Activated CD4-positive, alpha-beta memory T cell treated with anti-CD3 and anti-CD28 coated beads for 36 hours (primary cell): ENCODE results near the gene CACFD1. TPM values are rescaled to one million over a fixed set of nuclear protein-coding genes. Genes with fewer than 3 reads are reported as not detected.

ENCODE experiments used
- CTCF ChIA-PET: fragments of 350-600 bp; sonication (Branson Sonifier 250); formaldehyde crosslinking; loops from one replicate; lab custom pipeline; 2021; ENCODE audit warnings: antibody characterized with exemption, inconsistent platforms; lab: Charles Lee
- POLR2A ChIA-PET: fragments of 350-600 bp; sonication (Branson Sonifier 250); formaldehyde crosslinking; loops from one replicate; lab custom pipeline; 2021; ENCODE audit warnings: antibody characterized with exemption; lab: Charles Lee
- DNase-seq: peaks from one replicate; pipeline ENCODE4 v3.0.0-alpha.2; 2020
- H3K27ac Mint-ChIP-seq: one replicate; pipeline ENCODE4 v1.8.0; 2021; ENCODE audit warnings: mixed read lengths
- H3K27me3 Mint-ChIP-seq: one replicate; pipeline ENCODE4 v1.8.0; 2021; ENCODE audit warnings: mixed read lengths
- H3K36me3 Mint-ChIP-seq: one replicate; pipeline ENCODE4 v1.8.0; 2021; ENCODE audit warnings: mixed read lengths
- H3K4me1 Mint-ChIP-seq: one replicate; pipeline ENCODE4 v1.8.0; 2021; ENCODE audit warnings: low read depth, mixed read lengths
- H3K4me3 Mint-ChIP-seq: one replicate; pipeline ENCODE4 v1.8.0; 2021; ENCODE audit warnings: mild to moderate bottlenecking, mixed read lengths
- H3K9me3 Mint-ChIP-seq: one replicate; pipeline ENCODE4 v1.8.0; 2021; ENCODE audit warnings: mixed read lengths
- intact Hi-C: fragments of 100-400 bp; cut with micrococcal nuclease; formaldehyde crosslinking; loops from one replicate; pipeline ENCODE4 v1.15.1; 2023
- total RNA-seq, 2 experiments: library from RNA; stranded (reverse); gene quantifications; one replicate each; pipeline ENCODE4 v1.2.3, GENCODE V29; 2021

Gene CACFD1
- total RNA-seq, 2 experiments from 2014 or later: 1.1 to 1.2 TPM

DNA sequence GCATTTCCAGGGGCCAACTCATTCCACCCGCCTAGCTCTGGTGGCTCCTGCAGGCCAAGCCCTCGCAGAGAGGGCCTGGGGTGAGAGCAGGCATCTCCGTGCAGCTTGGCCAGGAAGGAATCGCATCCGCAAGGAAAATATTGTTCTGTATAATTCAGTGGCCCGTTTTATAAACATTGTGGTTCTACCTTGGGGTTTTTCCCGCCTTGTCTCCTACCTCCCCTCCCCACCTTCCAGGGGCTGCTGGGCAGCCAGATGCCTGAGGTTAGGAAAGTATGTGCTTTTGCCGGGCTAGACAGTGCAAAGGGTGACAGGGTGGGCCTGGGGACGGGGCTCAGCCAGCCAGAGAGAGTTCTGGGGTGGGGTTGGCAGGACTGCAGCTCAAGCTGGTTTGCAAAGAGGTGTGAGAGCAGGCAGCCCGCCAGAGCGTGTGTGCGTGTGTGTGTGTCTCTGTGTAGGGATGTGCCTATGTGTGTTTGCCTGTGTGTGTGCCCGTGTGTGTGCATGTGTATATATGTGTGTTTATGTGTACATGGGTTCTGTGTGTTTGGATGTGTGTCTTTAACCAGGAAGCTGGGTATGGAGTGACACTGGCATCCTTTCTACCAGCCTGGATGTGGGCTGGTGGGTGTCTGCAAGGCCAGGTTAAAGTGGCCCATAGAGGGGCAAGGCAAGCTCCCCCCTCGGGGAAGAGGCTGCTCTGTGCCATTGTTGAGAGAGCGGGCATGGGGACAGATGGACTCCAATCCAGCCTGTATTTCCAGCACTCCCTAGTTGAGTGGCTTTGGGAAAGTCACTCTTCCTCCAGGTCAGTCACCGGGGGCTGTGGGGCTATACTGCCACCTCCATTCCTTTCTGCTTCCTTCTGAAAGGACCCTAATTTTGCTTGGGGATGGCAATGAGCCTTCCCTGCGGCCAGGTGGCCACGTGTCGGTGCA, 29.7 kb downstream of the CACFD1 start:
- Mint-ChIP-seq H3K4me3 (no peak overlapping the region), H3K27me3 (peaks cover 11% of the 10 kb centered on the region), H3K27ac (no peak overlapping the region), H3K4me1 (no peaks in the 10 kb centered on the region), H3K9me3 (no peaks in the 10 kb centered on the region), H3K36me3 (no peaks in the 10 kb centered on the region)
- no peak for DNase-seq
- intact Hi-C loops: loop anchor here (10.0 kb wide), 2 partner anchors 135 to 465 kb away; partner anchors contain the start of genes SURF1 and SURF2
- ChIA-PET POLR2A (no interaction called here), CTCF (no interaction called here)

DNA sequence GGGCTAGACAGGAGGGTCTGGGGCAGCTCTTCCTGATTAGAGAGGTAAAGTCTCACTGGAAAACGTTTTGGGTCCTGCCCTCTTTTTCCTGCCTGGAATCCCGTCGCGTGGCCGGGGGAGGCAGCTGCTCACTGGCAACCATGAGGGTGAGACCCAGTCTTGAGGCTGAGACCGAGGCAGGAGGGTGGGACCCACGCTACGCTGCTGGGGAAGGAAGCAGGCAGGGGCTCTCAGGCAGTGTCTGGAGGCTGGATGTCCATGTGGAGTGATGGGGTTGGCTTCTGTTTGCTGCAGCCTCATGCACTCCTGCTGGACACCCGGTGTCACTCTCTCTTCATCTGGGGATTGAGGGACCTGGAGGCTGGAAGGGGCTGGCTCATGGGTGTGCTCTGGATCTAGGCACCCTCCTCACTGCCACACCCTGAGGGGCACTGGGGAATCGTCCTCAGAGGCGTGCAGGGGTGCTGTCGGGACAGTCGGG, 30.5 kb downstream of the CACFD1 start:
- no peaks in the 10 kb centered on the region for H3K36me3 Mint-ChIP-seq
- no peak for DNase-seq
- H3K27me3 Mint-ChIP-seq: peaks cover 11% of the 10 kb centered on the region
- CTCF ChIA-PET: no interaction called here
- no peaks in the 10 kb centered on the region for H3K9me3 Mint-ChIP-seq
- H3K4me3 Mint-ChIP-seq: no peak overlapping the region
- no peaks in the 10 kb centered on the region for H3K4me1 Mint-ChIP-seq
- intact Hi-C loops: no loop called here
- H3K27ac Mint-ChIP-seq: no peak overlapping the region
- POLR2A ChIA-PET: no interaction called here

DNA sequence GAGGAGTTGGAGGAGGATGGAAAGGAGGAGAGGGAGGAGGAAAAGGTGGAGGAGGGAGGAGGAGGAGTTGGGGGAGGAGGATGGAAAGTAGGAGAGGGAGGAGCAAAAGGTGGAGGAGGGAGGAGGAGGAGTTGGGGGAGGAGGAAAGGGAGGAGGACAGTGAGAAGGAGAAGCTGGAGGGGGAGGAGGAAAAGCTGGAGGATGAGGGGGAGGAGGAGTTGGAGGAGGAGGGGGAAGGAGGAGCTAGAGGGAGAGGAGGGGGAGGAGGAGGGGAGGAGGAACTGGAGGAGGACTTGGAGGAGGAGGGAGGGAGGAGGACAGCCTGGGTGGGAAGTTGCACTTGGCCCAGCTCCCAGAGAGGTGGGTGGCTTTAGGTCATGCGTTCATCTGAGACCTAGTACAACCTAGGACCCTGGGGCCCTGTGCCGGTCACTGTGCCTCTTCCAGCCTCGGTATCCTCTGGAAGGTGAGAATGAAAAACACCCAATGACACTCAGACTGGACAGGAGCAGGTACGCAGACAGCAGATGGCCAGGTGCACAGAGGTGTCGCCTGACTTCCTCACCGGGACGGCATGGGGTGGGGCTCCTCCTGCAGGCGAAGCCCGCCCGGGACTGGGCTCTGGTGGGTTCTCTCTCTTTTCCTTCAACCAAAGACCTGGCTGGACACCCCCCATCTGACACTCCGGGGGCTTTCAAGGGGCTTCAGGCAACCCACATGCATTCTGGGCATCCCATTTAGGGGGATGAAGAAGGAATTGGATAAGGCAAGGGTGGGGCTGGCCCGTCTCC, 31.3 kb downstream of the CACFD1 start:
- Mint-ChIP-seq H3K9me3 (no peaks in the 10 kb centered on the region), H3K27me3 (peaks cover 11% of the 10 kb centered on the region), H3K4me1 (no peaks in the 10 kb centered on the region), H3K4me3 (no peak overlapping the region), H3K36me3 (no peaks in the 10 kb centered on the region), H3K27ac (no peak overlapping the region)
- CTCF ChIA-PET: no interaction called here
- no peak for DNase-seq
- intact Hi-C loops: no loop called here
- POLR2A ChIA-PET: no interaction called here

DNA sequence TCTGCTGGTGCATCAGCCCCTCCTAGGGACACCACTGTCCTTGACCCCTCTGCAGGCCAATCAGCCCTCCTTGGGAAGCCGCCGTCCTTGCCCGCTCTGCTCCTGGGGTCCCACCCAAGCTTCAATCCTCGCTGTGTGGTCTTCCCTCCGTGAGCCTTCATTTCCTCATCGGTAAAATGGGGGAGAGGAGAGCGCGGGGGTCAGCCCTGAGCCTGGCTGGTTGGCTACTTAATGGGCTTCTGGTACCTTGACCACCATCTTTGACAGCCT, 31.8 kb downstream of the CACFD1 start:
- no peak for DNase-seq
- H3K27me3 Mint-ChIP-seq: peaks cover 11% of the 10 kb centered on the region
- ChIA-PET POLR2A (no interaction called here), CTCF (no interaction called here)
- H3K4me3 Mint-ChIP-seq: no peak overlapping the region
- intact Hi-C loops: no loop called here
- H3K27ac Mint-ChIP-seq: no peak overlapping the region
- H3K36me3 Mint-ChIP-seq: no peaks in the 10 kb centered on the region
- no peaks in the 10 kb centered on the region for H3K9me3 Mint-ChIP-seq
- H3K4me1 Mint-ChIP-seq: no peaks in the 10 kb centered on the region

DNA sequence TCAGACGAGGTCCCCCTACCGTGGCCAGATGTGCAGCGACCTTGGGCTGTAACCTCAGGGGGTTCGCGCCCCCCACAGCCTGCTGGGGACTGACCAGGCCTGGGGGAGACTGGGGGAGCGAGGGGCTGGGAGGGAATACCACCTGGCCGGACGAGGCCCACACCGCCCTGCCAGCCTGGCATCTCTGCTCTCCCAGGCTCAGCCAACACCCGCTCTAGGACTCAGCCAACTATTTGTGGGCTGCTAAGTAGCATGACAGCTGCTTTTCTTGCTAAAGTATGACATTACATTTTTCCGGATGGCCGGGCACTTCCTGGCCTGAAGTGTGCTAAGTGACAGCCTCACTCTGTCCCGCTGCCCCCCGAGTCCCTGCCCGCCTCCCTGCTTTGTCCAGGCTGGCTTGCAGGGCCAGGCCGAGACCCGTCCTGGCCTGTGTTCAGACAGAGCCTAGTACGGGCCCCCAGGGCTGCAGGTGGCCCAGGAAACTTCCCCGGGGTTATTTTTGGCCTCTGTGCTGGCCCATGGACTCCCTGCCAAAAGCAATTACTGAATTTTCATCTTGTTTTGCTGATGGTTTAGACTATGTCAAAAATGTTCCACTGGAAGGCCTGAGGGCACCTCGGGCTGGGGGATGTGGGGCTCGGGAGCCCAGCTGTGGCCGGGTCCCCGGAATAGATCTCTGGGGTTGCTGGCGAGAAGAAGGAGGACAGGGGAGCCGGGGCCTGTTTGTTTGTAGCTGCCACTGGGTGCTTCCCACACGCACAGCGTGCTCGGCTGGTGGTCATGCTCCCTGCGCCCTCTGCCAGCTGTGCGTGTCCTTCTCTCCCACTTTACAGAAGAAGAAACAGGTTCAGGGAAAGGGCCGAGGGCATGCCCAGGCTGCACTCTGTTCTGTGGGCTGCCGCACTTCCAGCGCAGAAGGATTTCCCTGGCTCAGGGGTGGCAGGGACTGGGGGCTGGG, 32.6 kb downstream of the CACFD1 start:
- ChIA-PET CTCF (no interaction called here), POLR2A (no interaction called here)
- H3K4me3 Mint-ChIP-seq: no peak overlapping the region
- H3K27ac Mint-ChIP-seq: no peak overlapping the region
- no peaks in the 10 kb centered on the region for H3K36me3 Mint-ChIP-seq
- H3K27me3 Mint-ChIP-seq: peaks cover 11% of the 10 kb centered on the region
- no peak for DNase-seq
- no peaks in the 10 kb centered on the region for H3K9me3 Mint-ChIP-seq
- intact Hi-C loops: no loop called here
- no peaks in the 10 kb centered on the region for H3K4me1 Mint-ChIP-seq

DNA sequence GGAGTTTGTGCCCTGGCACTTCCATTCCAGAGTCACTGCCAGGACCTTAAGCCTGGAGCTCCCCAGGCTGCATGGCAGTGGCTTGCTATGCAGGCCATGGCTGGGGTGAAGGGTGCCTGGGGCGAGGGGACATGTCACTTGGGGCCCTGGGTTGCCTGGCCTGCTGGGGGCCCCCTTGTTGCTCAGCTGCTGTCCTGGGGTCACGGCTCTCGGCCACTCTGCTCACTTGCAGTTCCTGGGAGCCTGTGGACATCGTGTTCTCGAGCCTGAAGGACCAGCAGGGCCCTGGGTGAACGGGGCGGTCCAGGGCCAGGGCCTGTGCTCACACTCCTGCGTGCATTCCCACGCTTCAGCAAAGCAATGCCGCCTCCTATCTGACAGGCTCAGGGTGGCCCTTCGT, 33.6 kb downstream of the CACFD1 start:
- Mint-ChIP-seq H3K4me1 (no peaks in the 10 kb centered on the region), H3K27ac (no peak overlapping the region), H3K9me3 (no peaks in the 10 kb centered on the region), H3K36me3 (no peaks in the 10 kb centered on the region), H3K4me3 (no peak overlapping the region), H3K27me3 (peaks cover 17% of the 10 kb centered on the region)
- DNase-seq: no peak
- ChIA-PET CTCF (no interaction called here), POLR2A (no interaction called here)
- intact Hi-C loops: no loop called here

DNA sequence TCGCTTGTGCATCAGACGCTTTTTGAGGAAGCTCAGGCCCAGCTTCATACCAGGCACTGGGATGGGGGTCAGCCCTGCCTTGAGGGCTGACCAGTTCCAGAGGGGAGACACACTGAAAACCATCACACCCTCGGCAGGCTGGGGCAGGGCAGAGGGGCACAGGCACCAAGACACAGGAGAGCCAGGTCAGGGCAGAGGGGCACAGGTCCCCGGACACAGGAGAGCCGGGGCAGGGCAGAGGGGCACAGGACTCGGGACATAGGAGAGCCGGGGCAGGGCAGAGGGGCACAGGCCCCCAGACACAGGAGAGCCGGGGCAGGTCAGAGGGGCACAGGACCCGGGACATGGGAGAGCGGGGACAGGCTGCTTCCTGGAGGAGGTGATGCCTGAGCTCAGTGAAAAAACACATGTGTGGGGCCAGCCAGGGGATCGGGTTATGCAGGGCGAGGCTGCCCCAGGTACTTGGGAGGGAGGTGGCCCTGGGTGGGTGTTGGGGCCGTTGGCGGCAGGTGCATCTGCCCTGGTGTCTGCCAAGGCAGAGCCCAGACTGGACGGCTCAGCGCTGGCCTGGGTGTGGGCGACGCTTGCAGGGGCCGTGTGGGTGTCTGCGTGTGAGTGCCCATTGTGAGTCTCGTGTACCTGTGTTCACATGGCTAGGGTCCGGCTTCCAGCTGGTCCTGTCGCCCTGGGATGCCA, 34.2 kb downstream of the CACFD1 start:
- intact Hi-C loops: no loop called here
- Mint-ChIP-seq H3K36me3 (no peaks in the 10 kb centered on the region), H3K4me1 (no peaks in the 10 kb centered on the region), H3K27me3 (peaks cover 19% of the 10 kb centered on the region), H3K9me3 (no peaks in the 10 kb centered on the region), H3K27ac (no peak overlapping the region), H3K4me3 (no peak overlapping the region)
- DNase-seq: no peak
- POLR2A ChIA-PET: no interaction called here
- CTCF ChIA-PET: no interaction called here

DNA sequence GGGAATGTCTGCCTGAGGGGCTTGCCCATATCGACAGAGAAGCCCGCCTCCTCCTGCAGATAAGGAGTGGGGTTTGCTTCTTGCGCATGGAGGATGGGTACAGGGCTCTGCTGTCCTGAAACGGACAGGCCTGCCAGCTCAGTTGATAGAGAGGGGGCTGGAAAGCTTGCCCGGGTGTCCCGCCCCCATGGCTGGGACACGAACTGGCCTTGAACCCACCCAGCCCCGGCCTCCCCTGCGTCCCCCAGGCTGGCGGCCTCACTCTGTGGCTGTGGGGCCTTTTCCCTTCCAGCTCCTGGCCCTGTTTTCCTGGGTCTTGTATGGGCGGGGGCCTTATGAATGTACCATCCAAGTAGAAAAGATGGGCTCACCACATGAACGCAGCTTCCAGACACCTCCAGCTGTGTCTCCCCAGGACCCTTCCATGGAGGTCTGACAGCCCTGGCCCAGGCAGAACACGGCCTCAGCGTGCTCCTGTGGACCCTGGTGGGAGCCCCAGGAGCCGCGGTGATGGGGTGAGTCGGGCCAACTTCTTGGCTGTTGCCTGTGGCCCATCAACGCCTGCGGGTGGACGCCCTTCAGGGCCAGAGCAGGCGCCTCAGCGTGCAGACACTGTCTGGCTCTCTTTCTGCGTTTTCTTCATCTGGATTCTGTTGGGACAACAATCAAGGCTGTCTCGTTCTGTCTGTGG, 35.0 kb downstream of the CACFD1 start:
- intact Hi-C loops: no loop called here
- POLR2A ChIA-PET: no interaction called here
- CTCF ChIA-PET: interaction anchor here (0.8 to 1.7 kb wide), 2 partner anchors 8 to 248 kb away, joined by 3 to 7 read pairs; no protein-coding TSS in a partner anchor
- no peak for DNase-seq
- Mint-ChIP-seq H3K36me3 (no peaks in the 10 kb centered on the region), H3K4me1 (no peaks in the 10 kb centered on the region), H3K4me3 (no peak overlapping the region), H3K27me3 (peaks cover 14% of the 10 kb centered on the region), H3K27ac (no peak overlapping the region), H3K9me3 (no peaks in the 10 kb centered on the region)

DNA sequence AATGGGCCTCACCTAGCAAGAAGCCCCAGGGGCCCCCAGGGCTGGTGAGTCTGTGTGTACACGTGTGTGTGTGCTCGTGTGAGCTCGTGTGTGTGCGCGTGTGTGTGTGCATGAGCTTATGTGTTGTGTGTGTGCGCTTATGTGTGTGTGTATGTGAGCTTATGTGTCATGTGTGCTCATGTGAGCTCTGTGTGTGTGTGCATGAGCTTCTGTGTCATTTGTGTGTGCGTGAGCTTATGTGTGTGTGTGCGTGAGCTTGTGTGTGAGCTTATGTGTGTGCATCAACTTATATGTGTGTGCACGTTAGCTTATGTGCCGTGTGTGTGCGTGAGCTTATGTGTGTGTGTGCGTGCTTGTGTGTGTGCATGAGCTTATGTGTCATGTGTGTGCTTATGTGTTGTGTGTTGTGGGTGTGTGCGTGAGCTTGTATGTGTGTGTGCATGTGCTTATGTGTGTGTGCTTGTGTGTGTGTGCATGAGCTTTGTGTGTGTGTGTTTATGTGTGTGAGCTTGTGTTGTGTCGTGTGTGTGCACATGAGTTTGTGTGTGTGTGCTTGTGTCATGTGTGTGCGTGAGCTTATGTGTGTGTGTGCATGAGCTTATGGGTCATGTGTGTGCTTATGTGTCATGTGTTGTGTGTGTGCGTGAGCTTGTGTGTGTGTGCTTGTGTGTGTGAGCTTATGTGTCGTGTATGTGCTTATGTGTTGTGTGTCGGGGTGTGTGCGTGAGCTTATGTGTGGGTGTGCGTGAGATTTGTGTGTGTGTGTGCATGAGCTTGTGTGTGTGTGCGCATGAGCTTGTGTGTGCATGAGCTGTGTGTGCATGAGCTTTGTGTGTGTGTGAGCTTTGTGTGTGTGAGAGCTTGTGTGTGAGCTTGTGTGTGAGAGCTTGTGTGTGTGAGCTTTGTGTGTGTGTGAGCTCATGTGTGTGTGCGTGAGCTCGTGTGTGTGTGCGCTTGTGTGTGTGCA, 35.8 kb downstream of the CACFD1 start:
- H3K27me3 Mint-ChIP-seq: peaks cover 11% of the 10 kb centered on the region
- no peak overlapping the region for H3K27ac Mint-ChIP-seq
- POLR2A ChIA-PET: no interaction called here
- H3K4me3 Mint-ChIP-seq: no peak overlapping the region
- CTCF ChIA-PET: interaction anchor here (0.8 to 1.7 kb wide), 2 partner anchors 9 to 247 kb away, joined by 3 to 7 read pairs; no protein-coding TSS in a partner anchor
- DNase-seq: no peak
- intact Hi-C loops: no loop called here
- peaks cover under 1% of the 10 kb centered on the region for H3K9me3 Mint-ChIP-seq
- no peaks in the 10 kb centered on the region for H3K36me3 Mint-ChIP-seq
- no peaks in the 10 kb centered on the region for H3K4me1 Mint-ChIP-seq
